Putamen (tissue), 1 donor: Measurements from ENCODE around the gene CREB5.

Experiments used
- DNase-seq: peaks from one replicate; pipeline ENCODE4 v3.0.0-alpha.2; 2016; ENCODE audit warnings: low spot score

The CREB5 gene

GRCh38 chr7:28407651-28408050 lies 4.7 kb upstream of the CREB5 start:
- no peak for DNase-seq

DNA sequence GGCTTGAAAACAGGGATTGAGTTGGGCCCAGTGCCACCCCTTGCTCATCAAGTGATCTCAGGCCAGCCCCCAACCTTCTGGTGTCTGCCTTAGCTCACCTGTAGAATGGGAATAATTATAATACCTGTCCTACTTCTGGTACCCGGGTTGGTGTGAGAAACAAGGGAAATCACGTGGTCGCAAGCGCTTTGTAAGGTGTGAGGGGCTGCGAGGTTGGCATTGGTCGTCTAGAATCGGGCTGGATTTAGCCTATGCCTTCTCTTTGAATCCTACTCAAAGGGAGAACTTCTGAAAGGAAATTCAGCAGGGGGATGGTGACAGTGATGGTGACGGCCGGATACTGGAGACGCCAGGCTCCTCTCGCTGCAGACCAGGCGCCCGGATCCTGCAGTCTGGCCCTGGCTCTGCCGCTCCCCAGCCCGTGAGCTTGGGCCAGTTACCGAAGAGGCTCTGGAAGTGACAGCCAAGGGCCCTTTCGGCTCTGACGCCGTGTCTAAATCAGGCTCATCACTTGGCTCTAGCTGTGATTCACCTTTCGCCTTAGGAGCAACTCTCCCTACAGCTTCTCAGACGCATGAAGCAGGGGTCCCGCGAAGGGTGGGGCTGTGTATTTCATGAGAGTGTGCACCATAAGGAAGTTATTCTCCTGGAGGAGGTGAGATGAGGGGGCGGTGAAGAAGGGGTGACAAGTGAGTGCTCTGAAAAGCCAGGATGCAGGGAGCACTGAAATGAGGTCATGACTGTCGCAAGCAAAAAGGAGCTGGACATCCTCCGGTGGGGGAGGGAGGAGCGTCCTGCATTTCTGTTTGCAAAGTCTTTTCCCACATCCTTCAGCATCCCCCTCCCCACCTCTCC lies 4.0 kb upstream of the CREB5 start:
- no peak for DNase-seq

GRCh38 chr7:28408960-28409715 lies 3.2 kb upstream of the CREB5 start:
- peak; percentile 95 for DNase-seq

DNA sequence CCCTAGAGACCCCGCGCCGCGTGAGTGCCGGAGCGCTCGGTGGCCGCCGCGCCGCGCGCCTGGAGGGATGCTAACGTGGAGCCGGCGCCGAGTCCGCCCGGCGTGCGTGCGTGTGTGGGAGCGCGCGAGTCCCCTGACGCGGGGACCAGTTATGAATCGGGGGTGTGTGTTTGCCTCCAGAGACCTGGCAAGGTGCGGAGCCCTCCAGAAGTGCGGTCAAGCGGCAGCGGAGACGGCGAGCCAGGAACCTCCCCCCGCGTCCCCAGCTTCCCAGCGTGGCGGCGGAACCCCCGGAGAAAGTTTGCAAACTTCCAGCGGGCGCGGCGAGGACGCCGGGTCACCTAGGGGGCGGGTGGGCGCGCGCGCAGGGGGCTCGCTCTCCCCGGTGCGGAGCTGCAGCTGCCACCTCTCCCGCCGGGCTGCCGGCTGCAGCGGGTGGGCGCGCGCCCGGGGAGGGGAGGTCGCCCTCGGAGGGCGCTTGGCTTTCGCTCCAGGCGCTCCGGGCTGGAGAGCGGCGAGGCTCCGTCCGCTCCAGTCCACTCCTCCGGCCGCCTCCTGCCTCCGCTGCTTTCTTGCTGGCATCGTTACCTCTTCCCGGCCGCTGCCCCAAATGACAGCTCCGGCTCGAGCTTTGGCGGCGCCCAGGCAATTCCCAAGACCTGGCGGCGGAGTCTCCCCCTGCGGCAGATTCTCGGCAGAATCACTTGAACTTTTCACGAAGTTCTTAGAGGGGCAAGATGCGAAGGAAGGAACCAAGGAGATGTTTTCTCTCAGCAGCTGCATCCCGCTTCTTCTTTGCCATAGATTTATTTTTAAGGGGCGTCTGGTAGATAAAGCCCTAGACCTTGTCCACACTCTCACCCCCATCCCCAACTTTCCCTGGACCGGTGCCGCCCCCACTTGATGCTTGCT lies 2.3 kb upstream of the CREB5 start:
- DNase-seq, result no peak

GRCh38 chr7:28410628-28411531 lies 1.4 kb upstream of the CREB5 start:
- no peak for DNase-seq

- DNase-seq, result no peak
Observed at GRCh38 chr7:28413011-28413410, 693 bp downstream of the CREB5 start.

DNA sequence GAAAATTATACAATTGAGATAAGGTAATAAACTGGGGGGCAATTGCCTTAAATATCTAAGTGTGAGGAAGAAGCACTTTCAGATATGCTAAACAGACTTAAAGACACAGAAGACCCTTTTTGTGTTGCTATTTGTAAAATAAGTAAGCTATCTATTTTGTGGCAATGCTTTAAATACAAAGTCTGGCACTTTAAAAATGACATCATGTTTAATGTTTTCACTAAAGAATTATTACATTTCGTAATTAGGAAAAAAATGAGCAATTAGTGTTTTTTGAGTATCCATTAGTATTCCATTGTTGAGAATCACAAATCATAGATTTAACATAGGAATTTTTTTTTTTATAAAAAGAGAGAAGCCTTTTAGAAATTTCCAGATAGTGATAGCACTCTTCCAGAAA lies 2.1 kb downstream of the CREB5 start:
- no peak for DNase-seq

GRCh38 chr7:28417321-28417940 lies 5.1 kb downstream of the CREB5 start:
- DNase-seq, result no peak

DNA sequence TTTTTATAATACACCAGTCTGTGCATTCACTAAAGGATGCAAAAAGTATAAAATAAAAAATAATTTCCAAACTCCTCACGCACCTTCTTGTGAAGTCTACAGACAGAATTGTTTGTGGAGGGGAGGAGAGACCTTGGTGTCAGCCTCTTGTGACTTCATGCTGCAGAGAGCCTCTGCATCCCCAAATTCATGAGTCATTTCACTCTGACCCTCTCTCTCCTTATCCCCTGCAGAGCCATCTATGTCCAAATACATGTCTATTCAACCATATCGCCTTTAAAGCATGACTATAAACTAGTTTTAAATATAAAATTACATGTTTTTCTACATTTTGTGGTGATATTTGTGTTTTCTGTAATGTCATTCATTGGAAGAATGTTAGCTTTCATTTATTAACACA lies 6.0 kb downstream of the CREB5 start:
- DNase-seq, result no peak

GRCh38 chr7:28418966-28419365 lies 6.6 kb downstream of the CREB5 start:
- DNase-seq, result no peak

DNA sequence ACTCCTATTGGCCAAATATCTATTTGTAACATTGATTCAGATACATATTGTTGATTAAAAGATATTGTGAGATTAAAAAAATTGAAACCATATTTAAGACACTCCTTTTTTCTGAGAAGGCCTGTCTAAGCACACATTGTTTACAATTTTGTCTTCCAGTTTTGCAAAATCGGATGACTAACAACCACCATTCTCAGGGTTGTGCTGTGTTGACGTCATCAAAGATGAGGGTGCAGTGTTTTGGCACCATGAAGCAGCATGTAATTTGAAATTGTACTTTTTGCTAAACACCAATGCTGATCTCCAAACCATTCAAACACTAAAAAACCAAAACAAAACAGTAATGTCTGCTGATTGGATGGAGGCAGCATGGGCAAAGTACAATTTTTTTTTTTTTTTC lies 7.4 kb downstream of the CREB5 start:
- no peak for DNase-seq

- DNase-seq, result no peak
Observed at GRCh38 chr7:28423112-28423511, 10.8 kb downstream of the CREB5 start.

DNA sequence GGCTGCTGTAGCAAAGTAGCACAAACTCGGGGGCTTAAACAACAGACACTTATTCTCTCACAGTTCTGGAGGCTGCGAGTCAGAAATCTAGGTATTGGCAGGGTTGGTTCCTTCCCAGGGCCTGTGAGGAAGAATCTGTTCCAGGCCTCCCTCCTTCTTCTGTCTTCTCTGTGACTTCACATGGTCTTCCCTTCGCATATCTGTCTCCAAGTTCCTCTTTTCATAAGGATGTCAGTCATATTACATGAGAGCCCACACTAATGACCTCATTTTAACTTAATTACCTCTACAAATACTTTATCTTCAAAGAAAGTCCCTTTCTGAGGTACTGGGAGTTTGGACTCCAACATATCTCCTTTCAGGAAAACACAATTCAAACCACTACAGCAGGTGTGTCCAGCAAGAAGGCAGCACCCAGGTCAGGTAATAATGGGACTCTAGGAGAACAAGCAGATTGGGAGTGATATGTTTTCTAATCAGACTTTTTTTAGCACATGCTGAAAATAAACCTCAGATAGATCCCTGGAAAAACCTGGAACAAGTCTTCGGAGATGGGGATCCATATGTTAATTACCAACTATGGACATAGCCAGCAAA lies 11.7 kb downstream of the CREB5 start:
- no peak for DNase-seq

GRCh38 chr7:28425496-28425895 lies 13.2 kb downstream of the CREB5 start:
- no peak for DNase-seq

DNA sequence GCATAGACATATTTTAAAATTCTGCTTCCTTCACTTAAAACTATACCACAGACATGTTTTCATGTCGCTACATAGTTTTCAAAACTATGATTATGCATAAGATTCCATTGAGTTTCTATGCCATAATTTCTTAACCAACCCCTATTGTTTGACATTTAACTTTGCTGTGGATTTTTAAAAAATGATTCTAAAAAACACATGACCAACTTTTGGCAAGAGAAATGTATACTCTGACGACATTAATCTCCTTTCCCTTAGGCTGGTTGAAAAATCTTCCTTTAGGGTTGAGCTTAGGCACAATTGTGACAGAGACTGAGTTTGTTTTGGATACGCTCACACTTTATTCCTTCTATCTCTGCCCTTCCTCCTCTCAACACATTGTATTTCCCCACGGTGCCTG lies 14.9 kb downstream of the CREB5 start:
- no peak for DNase-seq

GRCh38 chr7:28430616-28431015 lies 18.3 kb downstream of the CREB5 start:
- DNase-seq, result no peak

DNA sequence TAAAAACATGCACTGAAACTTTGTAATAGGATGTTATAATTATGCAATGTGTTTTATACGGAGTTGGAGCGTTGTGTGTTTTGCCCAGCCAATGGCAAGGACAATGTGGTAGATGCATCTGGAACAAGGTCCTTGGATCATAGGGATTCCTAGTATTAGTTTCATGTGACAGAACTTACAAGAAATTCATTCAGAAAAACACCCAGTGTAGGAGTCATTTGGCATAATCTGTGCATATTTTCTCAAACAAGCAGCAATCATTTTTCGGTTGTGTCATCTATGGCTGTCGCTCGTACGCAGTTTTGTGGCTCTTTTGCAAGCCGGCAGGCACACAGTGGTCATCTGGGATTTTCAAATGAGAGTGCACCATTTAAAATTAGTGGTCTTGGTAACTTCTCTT lies 19.8 kb downstream of the CREB5 start:
- DNase-seq, result no peak

DNA sequence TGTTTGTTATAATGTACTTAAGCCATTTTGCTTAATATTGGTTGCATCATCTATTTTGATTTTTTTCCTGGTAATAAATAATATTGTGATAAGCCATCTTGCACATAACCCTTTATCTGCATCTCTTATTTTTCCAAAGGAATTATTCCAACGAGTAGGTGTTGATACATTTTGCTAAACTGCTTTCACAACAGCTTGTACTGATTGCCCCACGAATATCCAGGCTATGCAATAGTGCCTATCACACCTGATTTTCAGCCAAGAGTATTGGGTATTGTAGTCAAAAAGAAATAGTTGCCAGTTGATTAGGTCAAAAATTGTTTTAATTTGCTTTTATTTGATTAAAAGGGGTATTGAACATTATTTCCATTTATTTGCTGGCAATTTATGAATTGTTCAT lies 20.7 kb downstream of the CREB5 start:
- no peak for DNase-seq

GRCh38 chr7:28433699-28434219 lies 21.4 kb downstream of the CREB5 start:
- no peak for DNase-seq

DNA sequence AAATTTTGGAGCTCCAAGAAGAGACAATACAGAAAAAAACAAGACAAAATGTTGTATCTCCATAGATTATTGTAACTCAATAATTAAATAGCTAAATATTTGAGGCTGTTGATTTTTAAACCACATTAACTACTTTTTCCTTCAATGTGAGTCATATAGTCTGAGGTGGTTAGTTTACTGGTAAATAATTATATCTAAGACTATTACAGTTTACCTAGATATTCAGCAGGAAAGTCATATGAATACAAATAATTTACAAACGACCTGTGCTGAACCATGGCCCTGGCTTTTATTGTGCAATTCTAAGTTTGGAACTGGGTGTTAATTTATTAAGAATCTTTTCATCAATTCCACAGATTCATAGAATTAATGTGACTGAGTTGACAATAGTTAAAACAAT lies 22.2 kb downstream of the CREB5 start:
- DNase-seq, result no peak
